ENCODE data around the gene NUCB1.
A peak's percentile ranks its signal among the peaks of the same experiment; 100 is the strongest.

Gene NUCB1

GRCh38 chr19:48966541-48967345 lies 66.6 kb downstream of the NUCB1 start:
- Histone ChIP-seq H2BK15ac (ENCODE audit: low read length) (no peak overlapping the region), H3K79me1 (ENCODE audit: low read depth, low read length) (peaks cover 3% of the 10 kb centered on the region), H4K8ac (ENCODE audit: low read depth, low read length) (no peak overlapping the region), H3K4ac (ENCODE audit: low read length) (no peak overlapping the region), H2AFZ (ENCODE audit: low read length) (no peak overlapping the region), H2AK5ac (ENCODE audit: low read depth, low read length) (no peak overlapping the region), H3K4me1 (ENCODE audit: control insufficient read depth in 2 of 2, insufficient read depth in 1 of 2, low read depth in 1 of 2, low read length in 2 of 2) (peaks cover 17 to 25% of the 10 kb centered on the region in 2 donors), H4K91ac (ENCODE audit: low read depth, low read length, poor library complexity) (no peak overlapping the region), H3K36me3 (replicated peaks in 1 of 2; ENCODE audit: control insufficient read depth in 2 of 2, insufficient read depth in 2 of 2, low read length in 2 of 2) (peaks cover 23 to 52% of the 10 kb centered on the region in 2 donors), H2BK12ac (ENCODE audit: low read length) (no peak overlapping the region), H3K27ac (replicated peaks; ENCODE audit: low read length) (no peak overlapping the region), H3K4me3 (ENCODE audit: low read length in 2 of 2) (peak overlapping the region; percentile 63 to 95), H3K14ac (ENCODE audit: low read length) (no peak overlapping the region), H3K9me3 (replicated peaks in 1 of 2; ENCODE audit: control insufficient read depth in 2 of 2, insufficient read depth in 1 of 2, low read depth in 1 of 2, low read length in 2 of 2) (peaks cover 0 to 8% of the 10 kb centered on the region in 2 donors), H3K4me2 (ENCODE audit: insufficient read depth, low read length, poor library complexity, severe bottlenecking) (peak overlapping the region; percentile 26), H2BK120ac (ENCODE audit: low read depth, low read length) (no peak overlapping the region), H3K23ac (ENCODE audit: low read depth, low read length, poor library complexity) (no peak overlapping the region), H3K18ac (ENCODE audit: low read length) (no peak overlapping the region), H3K9ac (ENCODE audit: low read depth, low read length, poor library complexity) (no peak overlapping the region), H2BK5ac (ENCODE audit: low read length) (no peak overlapping the region), H3K27me3 (ENCODE audit: control insufficient read depth in 3 of 3, insufficient read depth in 3 of 3, low read depth in 1 of 3, low read length in 3 of 3) (no peaks in the 10 kb centered on the region)
- WGBS, 2 donors (ENCODE audit: extremely low coverage in 2 of 2, insufficient read length in 2 of 2, insufficient replicate concordance in 1 of 2): no CpG with 5 or more reads among the region's 10 CpGs
- no peak for DNase-seq (ENCODE audit: low spot score)

DNA sequence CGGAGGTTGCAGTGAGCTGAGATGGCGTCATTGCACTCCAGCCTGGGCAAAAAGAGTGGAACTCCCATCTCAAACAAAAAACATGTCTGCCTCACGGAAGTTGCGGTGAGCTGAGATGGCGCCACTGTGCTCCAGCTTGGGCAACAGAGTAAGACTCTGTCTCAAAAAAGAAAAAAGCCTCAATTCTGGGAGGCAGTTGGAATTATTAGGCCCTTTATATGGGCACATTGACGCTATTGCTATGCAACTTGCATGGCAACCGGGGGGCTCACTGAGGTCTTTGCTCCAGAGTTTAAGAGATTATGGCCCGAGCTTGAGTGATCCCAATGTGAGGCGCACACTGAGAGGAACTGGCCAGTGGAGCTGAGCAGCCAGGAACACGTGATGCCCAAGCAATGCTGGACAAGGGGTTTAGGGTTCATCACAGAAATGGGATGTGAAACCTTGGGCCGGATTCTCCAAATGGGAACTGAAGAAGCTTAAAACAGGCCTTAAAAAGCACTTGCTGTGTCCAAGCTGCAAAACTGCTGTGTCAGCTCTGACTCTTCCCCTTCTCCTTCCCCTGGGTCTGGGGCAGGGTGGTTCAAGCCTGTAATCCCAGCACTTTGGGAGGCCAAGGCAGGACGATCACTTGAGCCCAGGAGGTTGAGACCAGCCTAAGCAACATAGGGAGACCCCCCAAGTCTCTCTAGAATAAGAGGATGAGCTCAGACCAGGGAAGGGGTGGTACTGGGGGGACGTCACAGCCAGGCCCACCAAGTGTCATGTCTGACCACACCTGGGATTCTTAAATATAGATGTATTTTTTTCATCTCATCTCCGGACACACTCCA lies 67.5 kb downstream of the NUCB1 start:
- Histone ChIP-seq H3K23ac (ENCODE audit: low read depth, low read length, poor library complexity) (peak overlapping the region; percentile 75), H3K9me3 (replicated peaks in 1 of 2; ENCODE audit: control insufficient read depth in 2 of 2, insufficient read depth in 1 of 2, low read depth in 1 of 2, low read length in 2 of 2) (peaks cover 0 to 8% of the 10 kb centered on the region in 2 donors), H3K79me1 (ENCODE audit: low read depth, low read length) (peaks cover 3% of the 10 kb centered on the region), H4K91ac (ENCODE audit: low read depth, low read length, poor library complexity) (no peak overlapping the region), H2BK15ac (ENCODE audit: low read length) (no peak overlapping the region), H4K8ac (ENCODE audit: low read depth, low read length) (no peak overlapping the region), H2BK5ac (ENCODE audit: low read length) (no peak overlapping the region), H2BK120ac (ENCODE audit: low read depth, low read length) (no peak overlapping the region), H2BK12ac (ENCODE audit: low read length) (no peak overlapping the region), H2AK5ac (ENCODE audit: low read depth, low read length) (no peak overlapping the region), H3K27me3 (ENCODE audit: control insufficient read depth in 3 of 3, insufficient read depth in 3 of 3, low read depth in 1 of 3, low read length in 3 of 3) (no peaks in the 10 kb centered on the region), H3K4me2 (ENCODE audit: insufficient read depth, low read length, poor library complexity, severe bottlenecking) (no peak overlapping the region), H3K18ac (ENCODE audit: low read length) (no peak overlapping the region), H3K9ac (ENCODE audit: low read depth, low read length, poor library complexity) (peak overlapping the region; percentile 51), H2AFZ (ENCODE audit: low read length) (no peak overlapping the region), H3K4ac (ENCODE audit: low read length) (no peak overlapping the region), H3K36me3 (replicated peaks in 1 of 2; ENCODE audit: control insufficient read depth in 2 of 2, insufficient read depth in 2 of 2, low read length in 2 of 2) (peaks cover 23 to 55% of the 10 kb centered on the region in 2 donors), H3K4me3 (ENCODE audit: low read length in 2 of 2) (no peak overlapping the region), H3K14ac (ENCODE audit: low read length) (no peak overlapping the region), H3K4me1 (ENCODE audit: control insufficient read depth in 2 of 2, insufficient read depth in 1 of 2, low read depth in 1 of 2, low read length in 2 of 2) (peaks cover 17 to 18% of the 10 kb centered on the region in 2 donors), H3K27ac (replicated peaks; ENCODE audit: low read length) (peak overlapping the region; percentile 6)
- no peak for DNase-seq (ENCODE audit: low spot score)
- WGBS, 2 donors (ENCODE audit: extremely low coverage in 2 of 2, insufficient read length in 2 of 2, insufficient replicate concordance in 1 of 2): no CpG with 5 or more reads among the region's 14 CpGs

GRCh38 chr19:48968179-48968661 lies 68.1 kb downstream of the NUCB1 start:
- Histone ChIP-seq H3K9ac (ENCODE audit: low read depth, low read length, poor library complexity) (no peak overlapping the region), H3K14ac (ENCODE audit: low read length) (no peak overlapping the region), H4K91ac (ENCODE audit: low read depth, low read length, poor library complexity) (no peak overlapping the region), H2BK5ac (ENCODE audit: low read length) (no peak overlapping the region), H4K8ac (ENCODE audit: low read depth, low read length) (no peak overlapping the region), H3K36me3 (replicated peaks in 1 of 2; ENCODE audit: control insufficient read depth in 2 of 2, insufficient read depth in 2 of 2, low read length in 2 of 2) (peaks cover 25 to 61% of the 10 kb centered on the region in 2 donors), H3K18ac (ENCODE audit: low read length) (no peak overlapping the region), H3K79me1 (ENCODE audit: low read depth, low read length) (peaks cover 3% of the 10 kb centered on the region), H2AFZ (ENCODE audit: low read length) (no peak overlapping the region), H3K23ac (ENCODE audit: low read depth, low read length, poor library complexity) (peak overlapping the region; percentile 75), H3K27me3 (ENCODE audit: control insufficient read depth in 3 of 3, insufficient read depth in 3 of 3, low read depth in 1 of 3, low read length in 3 of 3) (no peaks in the 10 kb centered on the region), H3K4me3 (ENCODE audit: low read length in 2 of 2) (no peak overlapping the region), H3K4me2 (ENCODE audit: insufficient read depth, low read length, poor library complexity, severe bottlenecking) (no peak overlapping the region), H2BK15ac (ENCODE audit: low read length) (no peak overlapping the region), H3K4ac (ENCODE audit: low read length) (no peak overlapping the region), H2BK120ac (ENCODE audit: low read depth, low read length) (no peak overlapping the region), H2BK12ac (ENCODE audit: low read length) (no peak overlapping the region), H3K4me1 (ENCODE audit: control insufficient read depth in 2 of 2, insufficient read depth in 1 of 2, low read depth in 1 of 2, low read length in 2 of 2) (peaks cover 14% of the 10 kb centered on the region in 2 donors), H2AK5ac (ENCODE audit: low read depth, low read length) (no peak overlapping the region), H3K9me3 (replicated peaks in 1 of 2; ENCODE audit: control insufficient read depth in 2 of 2, insufficient read depth in 1 of 2, low read depth in 1 of 2, low read length in 2 of 2) (peaks cover 0 to 8% of the 10 kb centered on the region in 2 donors), H3K27ac (replicated peaks; ENCODE audit: low read length) (no peak overlapping the region)
- no peak for DNase-seq (ENCODE audit: low spot score)
- no CpG with 5 or more reads among the region's 4 CpGs for WGBS, 2 donors (ENCODE audit: extremely low coverage in 2 of 2, insufficient read length in 2 of 2, insufficient replicate concordance in 1 of 2)

GRCh38 chr19:48968813-48969218 lies 68.7 kb downstream of the NUCB1 start:
- no peak overlapping the region for H4K91ac ChIP-seq (ENCODE audit: low read depth, low read length, poor library complexity)
- H3K4ac ChIP-seq (ENCODE audit: low read length): no peak overlapping the region
- no peak overlapping the region for H3K23ac ChIP-seq (ENCODE audit: low read depth, low read length, poor library complexity)
- peaks cover 27 to 65% of the 10 kb centered on the region in 2 donors for H3K36me3 ChIP-seq (replicated peaks in 1 of 2; ENCODE audit: control insufficient read depth in 2 of 2, insufficient read depth in 2 of 2, low read length in 2 of 2)
- WGBS, 2 donors (ENCODE audit: extremely low coverage in 2 of 2, insufficient read length in 2 of 2, insufficient replicate concordance in 1 of 2): no CpG with 5 or more reads among the region's 15 CpGs
- H3K4me3 ChIP-seq (ENCODE audit: low read length in 2 of 2): no peak overlapping the region
- H2BK5ac ChIP-seq (ENCODE audit: low read length): no peak overlapping the region
- H3K27me3 ChIP-seq (ENCODE audit: control insufficient read depth in 3 of 3, insufficient read depth in 3 of 3, low read depth in 1 of 3, low read length in 3 of 3): no peaks in the 10 kb centered on the region
- H3K79me1 ChIP-seq (ENCODE audit: low read depth, low read length): peaks cover 3% of the 10 kb centered on the region
- no peak overlapping the region for H2AFZ ChIP-seq (ENCODE audit: low read length)
- no peak overlapping the region for H2BK120ac ChIP-seq (ENCODE audit: low read depth, low read length)
- DNase-seq (ENCODE audit: low spot score): no peak
- H3K14ac ChIP-seq (ENCODE audit: low read length): no peak overlapping the region
- no peak overlapping the region for H2BK12ac ChIP-seq (ENCODE audit: low read length)
- H3K4me2 ChIP-seq (ENCODE audit: insufficient read depth, low read length, poor library complexity, severe bottlenecking): no peak overlapping the region
- H3K27ac ChIP-seq (replicated peaks; ENCODE audit: low read length): no peak overlapping the region
- H2BK15ac ChIP-seq (ENCODE audit: low read length): no peak overlapping the region
- no peak overlapping the region for H3K18ac ChIP-seq (ENCODE audit: low read length)
- no peak overlapping the region for H3K9ac ChIP-seq (ENCODE audit: low read depth, low read length, poor library complexity)
- peaks cover 0 to 8% of the 10 kb centered on the region in 2 donors for H3K9me3 ChIP-seq (replicated peaks in 1 of 2; ENCODE audit: control insufficient read depth in 2 of 2, insufficient read depth in 1 of 2, low read depth in 1 of 2, low read length in 2 of 2)
- H2AK5ac ChIP-seq (ENCODE audit: low read depth, low read length): no peak overlapping the region
- H4K8ac ChIP-seq (ENCODE audit: low read depth, low read length): no peak overlapping the region
- peaks cover 8 to 11% of the 10 kb centered on the region in 2 donors for H3K4me1 ChIP-seq (ENCODE audit: control insufficient read depth in 2 of 2, insufficient read depth in 1 of 2, low read depth in 1 of 2, low read length in 2 of 2)
